HAP-1 (cell line): ENCODE measurements around the gene ANKRD13B.

Experiments used
- DNase-seq, 2 experiments: peaks; one replicate each; pipeline ENCODE4 v3.0.0-alpha.2; 2016 to 2020; ENCODE audit warnings: low spot score in 2 of 2
- H3K27me3 ChIP-seq: fragments of 250-450 bp; sonication (Bioruptor Pico); 2 replicates; pipeline ENCODE4 v1.5.1; 2020; ENCODE audit warnings: low read depth, mild to moderate bottlenecking, moderate library complexity
- H3K36me3 ChIP-seq: fragments of 250-450 bp; sonication (Bioruptor Pico); replicated peaks from 2 replicates; pipeline ENCODE4 v1.5.1; 2020; ENCODE audit warnings: mild to moderate bottlenecking
- H3K4me1 ChIP-seq: fragments of 250-450 bp; sonication (Bioruptor Pico); 2 replicates; pipeline ENCODE4 v1.5.1; 2020; ENCODE audit warnings: mild to moderate bottlenecking
- H3K4me3 ChIP-seq: fragments of 250-450 bp; sonication (Bioruptor Pico); 2 replicates; pipeline ENCODE4 v1.5.1; 2020; ENCODE audit warnings: mild to moderate bottlenecking, moderate library complexity
- H3K9me3 ChIP-seq: fragments of 250-450 bp; sonication (Bioruptor Pico); 2 replicates; pipeline ENCODE4 v1.5.1; 2020; ENCODE audit warnings: mild to moderate bottlenecking, moderate library complexity
- in situ Hi-C: fragments of 300-500 bp; cut with MboI; formaldehyde crosslinking; loops from 3 replicates; pipeline ENCODE4 v1.14.3; 2020; ENCODE audit warnings: low sequenced_read_pairs, inconsistent platforms, mixed read lengths

ANKRD13B gene

GRCh38 chr17:29581583-29582253, 11.2 kb upstream of the ANKRD13B start:
- DNase-seq: no peak
- Histone ChIP-seq H3K36me3 (peaks cover 47% of the 10 kb centered on the region), H3K4me1 (no peaks in the 10 kb centered on the region), H3K4me3 (no peak overlapping the region), H3K27me3 (no peaks in the 10 kb centered on the region), H3K9me3 (no peaks in the 10 kb centered on the region)
- in situ Hi-C loops: no loop called here

GRCh38 chr17:29582254-29582765, 10.6 kb upstream of the ANKRD13B start:
- Histone ChIP-seq H3K36me3 (peaks cover 41% of the 10 kb centered on the region), H3K4me1 (peaks cover under 1% of the 10 kb centered on the region; the same call in 1 of the 2 replicates), H3K27me3 (no peaks in the 10 kb centered on the region), H3K4me3 (no peak overlapping the region), H3K9me3 (no peaks in the 10 kb centered on the region)
- DNase-seq: no peak
- in situ Hi-C loops: no loop called here

GRCh38 chr17:29582772-29583171, 10.2 kb upstream of the ANKRD13B start:
- DNase-seq: no peak
- Histone ChIP-seq H3K36me3 (peaks cover 36% of the 10 kb centered on the region), H3K27me3 (no peaks in the 10 kb centered on the region), H3K4me3 (no peak overlapping the region), H3K4me1 (peaks cover 5% of the 10 kb centered on the region), H3K9me3 (no peaks in the 10 kb centered on the region)
- in situ Hi-C loops: no loop called here

GRCh38 chr17:29583324-29584248, 9.3 kb upstream of the ANKRD13B start:
- H3K9me3 ChIP-seq: no peaks in the 10 kb centered on the region
- H3K36me3 ChIP-seq: peaks cover 29% of the 10 kb centered on the region
- H3K4me3 ChIP-seq: no peak overlapping the region
- in situ Hi-C loops: no loop called here
- no peaks in the 10 kb centered on the region for H3K27me3 ChIP-seq
- no peak for DNase-seq
- H3K4me1 ChIP-seq: peaks cover 8% of the 10 kb centered on the region

- in situ Hi-C loops: no loop called here
- DNase-seq: no peak
- H3K4me3 ChIP-seq: no peak overlapping the region
Observed at GRCh38 chr17:29584452-29585079, 8.4 kb upstream of the ANKRD13B start.

GRCh38 chr17:29585080-29585751, 7.7 kb upstream of the ANKRD13B start:
- H3K9me3 ChIP-seq: no peaks in the 10 kb centered on the region
- H3K36me3 ChIP-seq: peaks cover 18% of the 10 kb centered on the region
- peaks cover 14% of the 10 kb centered on the region for H3K4me1 ChIP-seq
- H3K4me3 ChIP-seq: no peak overlapping the region
- no peak for DNase-seq
- H3K27me3 ChIP-seq: no peaks in the 10 kb centered on the region
- in situ Hi-C loops: no loop called here

More at GRCh38 chr17:29584452-29585079, 8.4 kb upstream of the ANKRD13B start:
- Histone ChIP-seq H3K27me3 (no peaks in the 10 kb centered on the region), H3K4me1 (peaks cover 8% of the 10 kb centered on the region), H3K9me3 (no peaks in the 10 kb centered on the region), H3K36me3 (peaks cover 22% of the 10 kb centered on the region)

GRCh38 chr17:29586676-29587469, 6.1 kb upstream of the ANKRD13B start:
- Histone ChIP-seq H3K36me3 (peaks cover 9% of the 10 kb centered on the region), H3K4me1 (peaks cover 29% of the 10 kb centered on the region), H3K4me3 (no peak overlapping the region)

GRCh38 chr17:29587591-29587990, 5.3 kb upstream of the ANKRD13B start:
- DNase-seq: no peak
- H3K4me1 ChIP-seq: peaks cover 36% of the 10 kb centered on the region
- in situ Hi-C loops: no loop called here
- peaks cover 2% of the 10 kb centered on the region for H3K36me3 ChIP-seq
- no peaks in the 10 kb centered on the region for H3K27me3 ChIP-seq
- H3K9me3 ChIP-seq: no peaks in the 10 kb centered on the region
- peak overlapping the region; percentile 75 for H3K4me3 ChIP-seq

More at GRCh38 chr17:29586676-29587469, 6.1 kb upstream of the ANKRD13B start:
- in situ Hi-C loops: no loop called here
- no peak for DNase-seq
- no peaks in the 10 kb centered on the region for H3K27me3 ChIP-seq
- H3K9me3 ChIP-seq: no peaks in the 10 kb centered on the region

- in situ Hi-C loops: no loop called here
Observed at GRCh38 chr17:29588017-29588561, 4.8 kb upstream of the ANKRD13B start.

GRCh38 chr17:29588562-29589411, 4.1 kb upstream of the ANKRD13B start:
- Histone ChIP-seq H3K27me3 (no peaks in the 10 kb centered on the region), H3K4me3 (peak overlapping the region; percentile 75), H3K4me1 (peaks cover 38% of the 10 kb centered on the region), H3K9me3 (no peaks in the 10 kb centered on the region), H3K36me3 (no peaks in the 10 kb centered on the region; the same call in 1 of the 2 replicates)
- in situ Hi-C loops: no loop called here
- DNase-seq: peak in 1 of 2 experiments; percentile 46

More at GRCh38 chr17:29588017-29588561, 4.8 kb upstream of the ANKRD13B start:
- DNase-seq: no peak
- no peaks in the 10 kb centered on the region for H3K9me3 ChIP-seq
- peaks cover 38% of the 10 kb centered on the region for H3K4me1 ChIP-seq
- H3K4me3 ChIP-seq: peak overlapping the region; percentile 75
- H3K36me3 ChIP-seq: no peaks in the 10 kb centered on the region; the same call in none of the 2 replicates
- no peaks in the 10 kb centered on the region for H3K27me3 ChIP-seq

GRCh38 chr17:29589524-29590410, 3.2 kb upstream of the ANKRD13B start, which contains the start of gene GIT1:
Gene GIT1, minus strand, starts transcription at chr17:29589648. Its CDS starts 270 bp downstream, at chr17:29589378.
- Histone ChIP-seq H3K9me3 (no peaks in the 10 kb centered on the region), H3K36me3 (no peaks in the 10 kb centered on the region; the same call in 1 of the 2 replicates), H3K27me3 (no peaks in the 10 kb centered on the region), H3K4me1 (peaks cover 38% of the 10 kb centered on the region), H3K4me3 (peak within 1 kb of the TSS; percentile 75)
- peak; percentile 76 to 88 for DNase-seq
- in situ Hi-C loops: no loop called here
